A673 (cell line): ENCODE data around the gene UTP25. TPM values are rescaled to one million over a fixed set of nuclear protein-coding genes. Genes with fewer than 3 reads are reported as not detected.

Experiments
- BruUV-seq: library from RNA; stranded (reverse); fragments of 400-500 nt; replicated peaks from 2 replicates; lab custom pipeline; 2021; lab: Mats Ljungman, UMichigan
- CTCF ChIA-PET: fragments of 300-600 bp; sonication (Branson Sonifier 250); formaldehyde crosslinking; loops from one replicate; lab custom pipeline; 2022; ENCODE audit warnings: antibody characterized with exemption; lab: Charles Lee
- POLR2A ChIA-PET: fragments of 300-600 bp; sonication (Branson Sonifier 250); formaldehyde crosslinking; loops from one replicate; lab custom pipeline; 2022; ENCODE audit warnings: antibody characterized with exemption; ENCODE audit not compliant: low non-redundant PET; lab: Charles Lee
- DNase-seq: peaks from one replicate; pipeline ENCODE4 v3.0.0-alpha.2; 2015; ENCODE audit warnings: low spot score
- H3K27ac ChIP-seq: fragments of 200-600 bp; sonication (generic); 2 replicates; pipeline ENCODE4 v1.5.1; 2016; ENCODE audit warnings: mixed run types, low read depth, mild to moderate bottlenecking, mixed read lengths, antibody characterized with exemption, low read length; ENCODE audit not compliant: poor library complexity, severe bottlenecking
- H3K27me3 ChIP-seq: fragments of 200-600 bp; sonication (generic); replicated peaks from 2 replicates; pipeline ENCODE4 v1.6.1; 2017; ENCODE audit warnings: mixed run types, low read depth, mild to moderate bottlenecking, mixed read lengths, antibody characterized with exemption, low read length; ENCODE audit not compliant: insufficient read depth, poor library complexity
- H3K36me3 ChIP-seq: fragments of 200-600 bp; sonication (generic); 2 replicates; pipeline ENCODE4 v1.6.1; 2016; ENCODE audit warnings: mixed run types, mild to moderate bottlenecking, mixed read lengths, antibody characterized with exemption, low read length; ENCODE audit not compliant: insufficient read depth, poor library complexity, severe bottlenecking
- H3K4me1 ChIP-seq: fragments of 200-600 bp; sonication (generic); 2 replicates; pipeline ENCODE4 v1.6.1; 2017; ENCODE audit warnings: mixed run types, mild to moderate bottlenecking, mixed read lengths, antibody characterized with exemption, low read length; ENCODE audit not compliant: insufficient read depth, poor library complexity, severe bottlenecking
- H3K4me3 ChIP-seq: fragments of 200-600 bp; sonication (generic); 2 replicates; pipeline ENCODE4 v1.5.1; 2016; ENCODE audit warnings: low read depth, mixed run types, mild to moderate bottlenecking, mixed read lengths, low read length; ENCODE audit not compliant: poor library complexity, severe bottlenecking
- H3K9me3 ChIP-seq: fragments of 200-600 bp; sonication (generic); 2 replicates; pipeline ENCODE4 v1.6.1; 2016; ENCODE audit warnings: mixed run types, low read depth, mild to moderate bottlenecking, mixed read lengths, antibody characterized with exemption, low read length; ENCODE audit not compliant: poor library complexity, severe bottlenecking
- EZH2 ChIP-seq: fragments of 200-600 bp; sonication (generic); IDR thresholded peaks from 2 replicates; pipeline ENCODE4 v1.6.1; 2017; ENCODE audit warnings: borderline replicate concordance, low read depth, mild to moderate bottlenecking, mixed read lengths, antibody characterized with exemption, low read length; ENCODE audit not compliant: poor library complexity, severe bottlenecking
- intact Hi-C: fragments of 100-400 bp; cut with micrococcal nuclease; formaldehyde crosslinking; loops from one replicate; pipeline ENCODE4 v1.10.0; 2022; ENCODE audit not compliant: unreplicated experiment
- total RNA-seq: library from RNA; stranded (reverse); gene quantifications from 2 replicates; pipeline ENCODE4 v1.2.3, GENCODE V29; 2021
- TF ChIP-seq, protein P1 (sequence below): fragments of 300-800, 200-600 bp; sonication (generic); conservative IDR thresholded peaks from 2 replicates; pipeline ENCODE4 v1.5.1; 2017; ENCODE audit warnings: low read depth, mild to moderate bottlenecking, antibody characterized with exemption, low read length, moderate library complexity, mixed read lengths

The UTP25 gene
- total RNA-seq, 1 experiment from 2014 or later: 11.5 TPM

DNA sequence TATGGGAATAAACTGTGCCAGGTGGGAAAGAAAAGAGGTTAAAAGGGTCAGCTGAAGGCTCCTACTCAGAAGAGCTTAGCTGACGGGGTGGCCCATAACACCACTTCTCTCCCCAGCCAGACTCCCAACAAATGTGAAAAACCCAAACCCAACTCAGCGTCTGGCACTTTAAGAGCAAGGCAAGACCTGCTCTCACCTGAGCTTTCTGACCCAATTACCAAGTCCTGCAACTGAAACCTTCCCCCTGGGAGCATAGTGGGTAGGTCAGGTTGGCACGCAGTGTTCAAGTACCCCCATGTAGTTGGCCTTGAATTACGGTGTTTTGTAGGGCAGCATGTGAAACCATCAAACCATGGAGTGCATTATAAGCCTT, 25.0 kb upstream of the UTP25 start:
- H3K36me3 ChIP-seq: no peaks in the 10 kb centered on the region
- H3K4me1 ChIP-seq: peaks cover 7% of the 10 kb centered on the region
- CTCF ChIA-PET: no interaction called here
- intact Hi-C loops: no loop called here
- H3K4me3 ChIP-seq: no peak overlapping the region
- H3K27ac ChIP-seq: no peak overlapping the region
- no peaks in the 10 kb centered on the region for H3K9me3 ChIP-seq
- TF ChIP-seq, protein P1, sequence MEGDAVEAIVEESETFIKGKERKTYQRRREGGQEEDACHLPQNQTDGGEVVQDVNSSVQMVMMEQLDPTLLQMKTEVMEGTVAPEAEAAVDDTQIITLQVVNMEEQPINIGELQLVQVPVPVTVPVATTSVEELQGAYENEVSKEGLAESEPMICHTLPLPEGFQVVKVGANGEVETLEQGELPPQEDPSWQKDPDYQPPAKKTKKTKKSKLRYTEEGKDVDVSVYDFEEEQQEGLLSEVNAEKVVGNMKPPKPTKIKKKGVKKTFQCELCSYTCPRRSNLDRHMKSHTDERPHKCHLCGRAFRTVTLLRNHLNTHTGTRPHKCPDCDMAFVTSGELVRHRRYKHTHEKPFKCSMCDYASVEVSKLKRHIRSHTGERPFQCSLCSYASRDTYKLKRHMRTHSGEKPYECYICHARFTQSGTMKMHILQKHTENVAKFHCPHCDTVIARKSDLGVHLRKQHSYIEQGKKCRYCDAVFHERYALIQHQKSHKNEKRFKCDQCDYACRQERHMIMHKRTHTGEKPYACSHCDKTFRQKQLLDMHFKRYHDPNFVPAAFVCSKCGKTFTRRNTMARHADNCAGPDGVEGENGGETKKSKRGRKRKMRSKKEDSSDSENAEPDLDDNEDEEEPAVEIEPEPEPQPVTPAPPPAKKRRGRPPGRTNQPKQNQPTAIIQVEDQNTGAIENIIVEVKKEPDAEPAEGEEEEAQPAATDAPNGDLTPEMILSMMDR: no peak
- no peak for TF ChIP-seq EZH2
- BruUV-seq: no TSS peak
- no peaks in the 10 kb centered on the region for H3K27me3 ChIP-seq
- POLR2A ChIA-PET: interaction anchor here (0.6 kb wide), 1 partner anchor 434 kb away, joined by 3 read pairs; no protein-coding TSS in a partner anchor
- DNase-seq: no peak

DNA sequence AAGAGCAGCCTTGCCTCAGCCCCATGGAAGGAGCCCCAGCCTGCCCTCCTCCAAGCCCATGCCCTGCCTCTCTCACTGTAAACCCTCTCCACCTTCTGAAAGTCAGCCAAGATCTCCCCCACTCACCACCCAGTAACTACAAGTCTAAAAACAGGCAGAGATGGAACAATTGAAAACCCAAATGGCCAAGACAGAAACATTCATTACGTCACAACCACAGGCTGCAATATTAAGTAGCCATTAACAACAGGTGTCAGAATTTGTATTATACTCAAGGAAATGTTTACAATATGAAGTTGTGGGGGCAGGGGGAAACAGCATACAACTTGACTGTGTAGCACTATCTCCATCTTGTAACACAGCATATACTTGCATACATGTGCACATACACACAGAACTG, 24.2 kb upstream of the UTP25 start:
- Histone ChIP-seq H3K9me3 (no peaks in the 10 kb centered on the region), H3K4me3 (no peak overlapping the region), H3K27ac (no peak overlapping the region), H3K36me3 (no peaks in the 10 kb centered on the region), H3K27me3 (no peaks in the 10 kb centered on the region), H3K4me1 (peaks cover 7% of the 10 kb centered on the region)
- CTCF ChIA-PET: no interaction called here
- no peak for DNase-seq
- POLR2A ChIA-PET: no interaction called here
- intact Hi-C loops: no loop called here
- BruUV-seq: no TSS peak
- TF ChIP-seq, protein P1: no peak
- TF ChIP-seq EZH2: no peak

DNA sequence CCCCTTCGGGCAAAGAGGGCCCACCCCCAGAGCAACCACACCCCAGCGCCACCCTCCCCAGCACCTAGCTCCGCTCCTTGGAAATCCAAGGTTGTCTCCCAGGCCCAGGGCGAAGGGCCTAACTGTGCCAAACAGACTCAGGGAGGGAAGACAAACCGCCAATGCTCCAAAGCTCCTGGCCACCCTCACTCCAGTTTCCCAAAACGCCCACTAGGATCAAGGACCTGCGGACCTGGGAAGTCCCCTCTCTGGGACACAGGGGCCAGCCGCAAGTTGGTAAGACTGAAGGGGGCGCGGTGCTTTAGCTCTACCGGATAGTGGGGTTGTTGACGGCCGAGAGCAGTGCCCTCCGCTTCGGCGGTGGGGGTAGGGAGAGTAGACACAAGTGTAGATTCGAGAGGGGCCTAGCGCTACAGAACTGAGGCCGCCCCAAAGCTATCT, 22.4 kb upstream of the UTP25 start:
- no peak for TF ChIP-seq EZH2
- TF ChIP-seq, protein P1: no peak
- Histone ChIP-seq H3K9me3 (no peaks in the 10 kb centered on the region), H3K27me3 (no peaks in the 10 kb centered on the region), H3K36me3 (no peaks in the 10 kb centered on the region), H3K27ac (no peak overlapping the region), H3K4me1 (peaks cover 7% of the 10 kb centered on the region), H3K4me3 (peak overlapping the region; percentile 36)
- no TSS peak for BruUV-seq
- CTCF ChIA-PET: interaction anchor here (0.6 kb wide), 1 partner anchor 36 kb away, joined by 3 read pairs; no protein-coding TSS in a partner anchor
- no peak for DNase-seq
- POLR2A ChIA-PET: no interaction called here
- intact Hi-C loops: no loop called here
